ENCODE results near the gene ARL4C. TPM values are rescaled to one million over a fixed set of nuclear protein-coding genes. Genes with fewer than 3 reads are reported as not detected.
"Not testable (repeated sequence)": the region's sequence is repeated elsewhere in the genome, so short reads cannot be mapped to it uniquely, and the experiment has no call there.

Gene ARL4C
- total RNA-seq, 1 experiment from 2014 or later: 43.2 TPM

DNA sequence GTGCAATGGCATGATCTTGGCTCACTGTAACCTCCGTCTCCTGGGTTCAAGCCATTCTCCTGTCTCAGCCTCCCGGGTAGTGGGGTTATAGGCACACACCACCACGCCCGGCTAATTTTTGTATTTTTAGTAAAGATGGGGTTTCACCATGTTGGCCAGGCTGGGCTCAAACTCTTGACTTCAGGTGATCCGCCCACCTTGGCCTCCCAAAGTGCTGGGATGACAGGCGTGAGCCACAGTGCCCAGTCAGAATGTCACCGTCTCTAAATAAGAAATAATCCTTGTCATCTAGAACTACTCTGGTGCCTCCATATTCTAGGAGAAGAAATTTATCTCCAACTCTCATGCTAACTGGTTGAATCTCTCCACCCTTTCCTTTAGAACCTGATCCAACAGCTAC, 41.6 kb downstream of the ARL4C start:
- in situ Hi-C loops (cut with HindIII; ENCODE audit: low pct_unique_long_range_greater_than_20kb, low sequenced_read_pairs); DNase-seq (ENCODE audit: low read depth): not testable (repeated sequence)

DNA sequence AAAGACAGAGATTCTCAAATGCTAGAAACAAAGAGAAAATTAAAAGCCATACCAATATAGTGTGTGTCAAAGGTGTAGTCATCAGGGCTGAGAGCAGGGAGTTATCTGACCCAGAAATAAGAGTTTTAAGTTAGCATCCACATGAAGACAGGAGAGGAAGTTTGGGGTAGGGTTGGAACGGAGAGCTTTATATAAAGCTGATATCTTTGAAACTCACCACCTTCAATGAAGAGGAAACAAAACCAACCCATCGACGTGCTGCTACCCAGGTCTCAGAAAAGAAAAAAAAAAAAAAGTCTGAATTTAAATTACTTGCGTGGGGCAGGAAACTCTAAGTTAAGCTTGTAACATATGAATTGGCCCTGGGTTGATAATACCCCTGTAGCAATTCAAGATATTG, 42.4 kb downstream of the ARL4C start:
- DNase-seq (ENCODE audit: low read depth): no peak
- in situ Hi-C loops (cut with HindIII; ENCODE audit: low pct_unique_long_range_greater_than_20kb, low sequenced_read_pairs): no loop called here

DNA sequence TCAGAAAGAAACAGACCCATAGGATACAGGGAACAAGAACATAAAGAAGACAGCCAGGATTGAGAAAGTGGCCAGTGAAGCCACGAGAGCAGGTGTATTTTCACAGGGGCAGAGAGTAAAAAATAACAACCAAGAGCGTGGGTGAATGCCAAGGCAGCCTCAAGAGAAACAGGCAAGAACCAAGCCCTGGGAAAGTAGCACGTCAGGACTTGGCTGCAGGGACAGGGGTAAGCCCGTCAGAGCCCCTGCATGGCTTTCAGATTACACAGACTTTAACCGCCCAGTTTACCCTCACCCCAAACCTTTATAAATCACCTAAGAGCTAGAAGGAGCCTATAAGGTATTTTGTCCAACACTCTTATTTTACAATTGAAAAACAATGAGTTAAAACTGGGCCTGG, 43.7 kb downstream of the ARL4C start:
- in situ Hi-C loops (cut with HindIII; ENCODE audit: low pct_unique_long_range_greater_than_20kb, low sequenced_read_pairs): no loop called here
- no peak for DNase-seq (ENCODE audit: low read depth)

DNA sequence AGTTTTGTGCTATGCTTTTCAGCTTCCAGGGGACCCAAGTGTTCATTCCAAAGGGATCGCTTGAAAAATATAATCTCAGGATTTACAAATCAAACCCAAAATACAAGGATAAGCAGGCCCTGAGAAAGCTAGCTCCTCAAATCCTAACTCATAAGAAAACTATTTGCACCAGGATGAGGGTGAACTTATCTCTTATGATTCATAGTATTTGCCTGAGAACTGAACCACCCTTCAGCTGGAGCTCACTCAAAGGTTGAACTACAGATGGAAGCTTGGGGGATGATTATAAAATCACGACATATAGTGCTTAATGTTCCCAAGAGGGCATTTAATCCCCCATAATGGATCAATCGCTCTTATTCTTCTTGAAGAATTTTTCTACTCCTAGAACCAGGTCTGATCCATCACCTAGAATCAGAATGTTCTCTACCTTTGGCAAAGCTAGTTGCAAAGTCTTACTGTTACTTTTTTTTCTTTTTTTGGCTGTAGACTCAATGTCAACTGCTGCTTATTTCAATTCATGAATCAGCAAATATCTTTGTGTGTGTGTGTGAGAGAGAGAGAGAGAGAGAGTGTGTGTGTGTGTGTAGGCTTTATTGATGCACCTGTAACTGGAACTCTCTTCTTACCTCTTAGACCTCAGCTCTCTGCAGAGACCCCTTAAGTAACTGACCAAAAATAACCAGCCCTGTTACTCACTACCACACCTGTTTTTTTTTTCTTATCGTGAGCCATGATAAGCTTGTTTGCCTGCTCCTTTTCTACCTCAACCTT, 44.8 kb downstream of the ARL4C start:
- in situ Hi-C loops (cut with HindIII; ENCODE audit: low pct_unique_long_range_greater_than_20kb, low sequenced_read_pairs): no loop called here
- no peak for DNase-seq (ENCODE audit: low read depth)

DNA sequence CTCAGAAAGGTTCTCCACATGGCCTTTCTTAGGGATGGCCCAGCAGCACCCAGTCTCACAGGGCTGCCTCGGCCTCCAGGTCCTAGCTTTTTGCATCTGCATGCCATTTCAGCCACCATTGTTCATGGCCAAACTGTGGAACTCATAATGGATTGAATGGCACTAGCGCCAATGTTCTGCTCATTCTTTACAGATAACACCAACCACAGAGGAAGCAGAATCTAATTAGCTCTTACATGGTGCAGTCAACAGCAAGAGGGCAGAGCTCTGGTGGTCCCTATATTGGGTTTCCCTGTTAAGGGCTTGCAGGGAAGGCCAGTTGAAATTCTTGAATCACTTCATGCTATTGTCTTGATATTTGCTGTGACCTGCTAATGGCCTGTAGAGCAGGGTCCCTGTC, 45.6 kb downstream of the ARL4C start:
- in situ Hi-C loops (cut with HindIII; ENCODE audit: low pct_unique_long_range_greater_than_20kb, low sequenced_read_pairs): no loop called here
- DNase-seq (ENCODE audit: low read depth): no peak

DNA sequence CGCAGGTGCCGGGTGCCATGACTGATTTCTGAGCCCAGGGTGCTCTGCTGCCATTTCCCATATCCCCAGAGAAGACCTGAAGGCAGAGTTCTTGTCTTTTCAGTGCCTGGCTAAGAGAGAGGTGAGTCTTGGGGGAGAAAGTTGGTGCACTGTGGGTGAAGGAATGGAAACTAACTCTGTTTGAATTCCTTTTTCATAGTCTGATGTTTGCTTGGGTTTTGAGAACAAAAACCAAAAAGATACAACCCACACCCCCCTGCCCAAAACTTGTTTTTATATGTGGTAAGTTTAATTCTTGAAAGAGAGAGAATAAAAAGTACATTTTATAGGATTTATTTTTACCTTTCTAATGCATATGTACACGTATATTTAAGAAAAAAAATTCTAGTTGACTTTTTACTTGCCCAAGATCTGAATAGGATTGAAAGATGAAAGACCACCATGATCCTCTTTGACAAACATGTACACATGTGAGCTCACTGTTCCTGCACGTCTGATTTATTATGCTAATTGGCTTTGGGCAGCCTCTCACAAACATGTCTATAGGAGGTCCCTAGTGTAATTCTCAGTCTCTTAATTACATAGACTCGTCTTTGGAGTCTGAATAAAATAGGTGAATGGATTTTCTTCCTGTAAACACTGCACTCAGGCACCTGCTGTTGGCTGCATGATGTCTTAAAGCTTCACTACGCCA, 46.3 kb downstream of the ARL4C start:
- in situ Hi-C loops (cut with HindIII; ENCODE audit: low pct_unique_long_range_greater_than_20kb, low sequenced_read_pairs): no loop called here
- DNase-seq (ENCODE audit: low read depth): no peak

DNA sequence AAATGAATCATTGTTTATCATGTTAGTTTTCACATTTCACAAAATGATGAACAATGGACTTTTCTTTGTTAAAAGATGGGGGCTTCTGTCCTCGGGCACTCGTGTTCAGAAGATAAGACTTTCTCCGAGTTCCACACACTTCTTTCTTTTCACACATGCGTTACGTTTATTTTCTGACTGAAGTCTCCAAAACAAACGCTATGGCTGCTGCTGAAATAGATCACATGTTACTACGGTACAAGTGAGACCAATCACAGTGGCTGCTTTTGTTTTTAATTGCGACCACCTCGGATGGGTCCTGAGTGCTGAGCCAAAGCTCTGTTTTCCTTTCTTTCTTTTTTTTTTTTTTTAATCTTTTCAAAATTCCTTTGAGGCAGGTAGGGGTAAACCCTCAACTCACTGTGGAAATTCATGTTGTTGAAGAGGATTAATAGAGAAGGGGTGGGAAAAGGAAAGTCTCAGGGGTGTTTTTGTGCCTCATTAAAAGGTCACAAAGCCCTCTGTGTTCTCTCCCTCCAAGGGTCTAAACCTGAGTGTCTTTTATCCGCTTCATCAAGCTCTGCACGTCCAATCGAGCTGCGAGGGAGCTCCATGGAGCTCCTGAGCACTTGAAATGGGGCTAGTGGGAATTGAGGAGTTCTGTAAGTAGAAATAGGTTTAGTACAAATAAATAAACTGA, 48.2 kb downstream of the ARL4C start:
- in situ Hi-C loops (cut with HindIII; ENCODE audit: low pct_unique_long_range_greater_than_20kb, low sequenced_read_pairs): no loop called here
- DNase-seq (ENCODE audit: low read depth): no peak

DNA sequence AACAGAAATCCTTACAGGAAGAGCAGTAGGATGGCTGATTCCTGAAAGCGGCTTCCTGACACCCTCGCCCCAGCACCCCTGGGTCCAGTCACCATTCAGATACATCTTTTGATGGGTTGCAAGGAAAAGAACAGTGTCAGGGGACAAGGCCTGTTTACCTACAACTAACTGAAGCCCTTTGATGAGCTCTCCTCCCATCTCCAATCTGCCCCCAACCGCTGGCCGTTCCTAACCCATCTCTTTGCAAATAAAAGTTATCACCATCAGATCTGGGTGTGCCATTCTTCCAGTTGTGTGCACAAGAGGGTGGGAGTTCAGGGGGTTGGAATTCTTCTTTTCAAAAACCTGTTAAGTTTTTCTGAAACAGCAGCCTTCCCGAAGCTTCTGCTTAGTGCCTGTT, 48.9 kb downstream of the ARL4C start:
- in situ Hi-C loops (cut with HindIII; ENCODE audit: low pct_unique_long_range_greater_than_20kb, low sequenced_read_pairs): no loop called here
- no peak for DNase-seq (ENCODE audit: low read depth)

DNA sequence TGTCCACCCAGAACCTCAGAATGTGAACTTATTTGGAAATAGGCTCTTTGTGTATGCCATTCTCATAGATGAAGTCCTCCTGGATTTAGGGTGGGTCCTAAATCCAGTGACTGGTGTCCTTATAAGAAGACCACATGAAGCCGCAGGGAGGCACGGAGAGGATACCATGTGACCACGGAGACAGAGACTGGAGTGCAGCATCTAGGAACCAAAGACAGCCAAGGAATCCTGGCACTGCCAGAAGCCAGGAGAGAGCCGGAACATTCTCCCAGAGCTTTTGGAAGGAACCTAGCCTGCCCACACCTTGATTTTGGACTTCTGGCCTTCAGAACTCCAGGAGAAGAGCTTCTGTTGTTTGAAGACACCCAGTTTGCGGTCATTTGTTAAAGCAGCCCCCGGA, 49.7 kb downstream of the ARL4C start:
- DNase-seq (ENCODE audit: low read depth): no peak
- in situ Hi-C loops (cut with HindIII; ENCODE audit: low pct_unique_long_range_greater_than_20kb, low sequenced_read_pairs): no loop called here

DNA sequence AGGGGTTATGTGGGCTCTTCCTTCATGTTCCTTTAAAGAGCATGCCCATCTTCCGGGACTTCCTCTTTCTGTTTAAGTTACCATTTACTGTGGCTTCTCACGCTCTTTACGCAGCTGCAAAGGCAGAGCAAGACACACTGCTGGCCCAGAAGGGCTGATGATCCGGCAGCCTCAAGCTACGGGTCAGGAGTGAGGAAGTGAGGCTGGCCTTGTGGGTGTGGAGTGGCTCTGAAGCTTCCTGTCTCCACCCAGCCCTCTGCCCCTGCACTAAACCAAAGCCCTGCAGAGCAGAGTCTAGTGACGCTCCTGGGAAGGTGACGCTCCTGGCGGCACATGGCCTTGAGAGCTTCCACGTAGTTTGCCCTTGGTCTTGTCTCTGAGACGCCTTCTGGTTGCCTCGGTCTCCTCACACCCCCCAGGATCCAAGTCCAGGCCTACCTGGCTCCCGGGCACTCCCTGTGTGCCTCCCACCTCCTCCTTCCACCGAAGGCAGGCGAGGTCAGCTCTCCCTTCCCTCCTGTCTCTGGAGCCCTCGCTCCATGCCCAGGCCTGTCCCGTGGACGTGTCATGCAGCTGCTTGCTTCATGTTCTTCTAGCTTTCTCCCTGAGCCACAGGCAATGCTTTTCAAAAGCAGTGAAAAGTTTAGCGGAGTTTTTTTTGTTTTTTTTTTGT, 50.3 kb downstream of the ARL4C start:
- DNase-seq (ENCODE audit: low read depth): no peak
- in situ Hi-C loops (cut with HindIII; ENCODE audit: low pct_unique_long_range_greater_than_20kb, low sequenced_read_pairs): no loop called here

DNA sequence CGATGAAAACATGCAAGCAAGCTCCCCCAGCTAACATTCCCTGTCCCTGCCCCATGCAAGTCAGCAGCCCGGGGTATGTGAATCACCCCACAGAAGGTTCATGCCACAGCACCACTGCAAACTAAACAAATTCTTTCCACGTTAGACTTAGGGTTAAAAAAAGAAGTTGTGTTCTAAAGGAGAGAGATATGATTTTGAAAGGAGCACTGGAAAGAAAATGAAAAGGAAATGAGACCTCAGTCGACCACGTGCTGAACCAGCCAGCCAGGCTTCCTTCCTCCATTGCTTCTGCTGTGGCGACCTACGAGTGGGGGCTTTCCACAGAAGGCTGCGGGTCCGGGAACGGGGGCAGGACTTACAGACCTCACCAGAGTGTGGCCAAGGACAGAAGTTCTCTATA, 52.0 kb downstream of the ARL4C start:
- in situ Hi-C loops (cut with HindIII; ENCODE audit: low pct_unique_long_range_greater_than_20kb, low sequenced_read_pairs): no loop called here
- DNase-seq (ENCODE audit: low read depth): no peak

DNA sequence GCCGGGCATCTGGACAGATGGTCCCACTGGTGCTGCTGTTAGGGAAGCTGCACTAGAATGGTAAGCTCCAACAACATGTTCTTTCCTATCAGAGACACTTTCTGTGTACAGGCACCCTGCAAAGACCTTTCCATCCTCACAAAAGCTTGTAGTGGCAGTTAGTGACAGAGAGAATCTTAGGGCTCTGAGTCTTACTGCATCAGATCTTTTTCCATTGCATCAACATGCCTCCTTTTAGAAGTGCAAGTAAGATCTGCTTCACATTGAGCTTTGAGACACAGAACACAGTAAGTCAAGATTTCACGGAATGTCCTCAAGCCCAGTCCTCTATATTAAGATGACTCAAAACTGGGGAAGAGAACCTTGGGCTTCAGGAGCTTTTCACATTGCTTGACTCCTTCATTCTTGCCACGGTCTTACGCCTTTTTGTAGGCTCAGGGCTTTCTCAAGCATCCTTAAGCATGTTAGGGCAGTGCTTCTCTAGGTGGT, 52.6 kb downstream of the ARL4C start:
- in situ Hi-C loops (cut with HindIII; ENCODE audit: low pct_unique_long_range_greater_than_20kb, low sequenced_read_pairs): no loop called here
- DNase-seq (ENCODE audit: low read depth): no peak

Data from Caki2 (cell line).